Frontal cortex (tissue), 4 donors: ENCODE measurements around the gene ZNF511. TPM values are rescaled to one million over a fixed set of nuclear protein-coding genes. Genes with fewer than 3 reads are reported as not detected.

Source experiments
- DNase-seq, 2 donors: peaks; one replicate each; pipeline ENCODE4 v3.0.0; 2012; ENCODE audit warnings: low spot score in 2 of 2
- FAIRE-seq: peaks from 2 replicates; lab custom pipeline; 2012; peaks lifted over from hg19 to GRCh38; lab: Jason Lieb, UNC
- small RNA-seq: library from RNA; depleted of rRNA; stranded (forward); fragments of <200 nt; gene quantifications from one replicate; pipeline ENCODE3, GENCODE V24; 2014
- total RNA-seq: library from RNA; depleted of rRNA; stranded (reverse); fragments of >200 nt; gene quantifications from one replicate; pipeline ENCODE4 v1.2.3, GENCODE V29; 2014
- donor health status: control.
- donor health status: control.
- donor health status: control.

The ZNF511 gene
- total RNA-seq, 1 donor from 2014 or later, result 7.3 TPM

GRCh38 chr10:133359972-133360610, 51.4 kb downstream of the ZNF511 start:
- FAIRE-seq, result no peak
- DNase-seq, result no peak

- DNase-seq (no peak), FAIRE-seq (no peak)
Observed at GRCh38 chr10:133361227-133361626, 52.5 kb downstream of the ZNF511 start.

- DNase-seq, result no peak
- no peak for FAIRE-seq
Observed at GRCh38 chr10:133361773-133362441, 53.2 kb downstream of the ZNF511 start.

Small RNAs within 50 kb of the gene (small RNA-seq; reads per million reads assigned to genes)
- gene BANF1P2, result not detected

Other genes with a start within 250 kb of the ZNF511 start
- gene ADGRA1, start 221.0 kb upstream of the ZNF511 start, total RNA-seq, result 2.4 TPM
- gene KNDC1, start 148.7 kb upstream of the ZNF511 start, total RNA-seq, result 8.2 TPM
- not detected for gene UTF1, start 78.7 kb upstream of the ZNF511 start, total RNA-seq
- gene VENTX, start 71.1 kb upstream of the ZNF511 start, total RNA-seq, result not detected
- 1.2 TPM for gene ADAM8, start 32.0 kb upstream of the ZNF511 start, total RNA-seq
- 44.8 TPM for gene TUBGCP2, start within 50 bp of the ZNF511 start, total RNA-seq
- gene CALY, start 28.0 kb downstream of the ZNF511 start, total RNA-seq, result 8.2 TPM
- gene PRAP1, start 38.5 kb downstream of the ZNF511 start, total RNA-seq, result not detected
- gene FUOM, start 49.1 kb downstream of the ZNF511 start, total RNA-seq, result 6.9 TPM
- 35.5 TPM for gene ECHS1, start 64.4 kb downstream of the ZNF511 start, total RNA-seq
- gene PAOX, start 70.3 kb downstream of the ZNF511 start, total RNA-seq, result 7.7 TPM
- gene MTG1, start 85.2 kb downstream of the ZNF511 start, total RNA-seq, result 21.2 TPM
- gene SPRN, start 115.7 kb downstream of the ZNF511 start, total RNA-seq, result 6.1 TPM
- gene SCART1, start 145.0 kb downstream of the ZNF511 start, total RNA-seq, result under 0.01 TPM
- 14.7 TPM for gene CYP2E1, start 218.4 kb downstream of the ZNF511 start, total RNA-seq